GM23338 (cell line): ENCODE data around the gene ERC2. TPM values are rescaled to one million over a fixed set of nuclear protein-coding genes. Genes with fewer than 3 reads are reported as not detected.

Experiments used
- ATAC-seq: fragments of 200-7000 bp; cut with Tn5 transposase; 3 replicates; pipeline ENCODE4 v1.9.1; 2020
- DNase-seq: peaks from one replicate; pipeline ENCODE4 v3.0.0-alpha.2; 2015; ENCODE audit warnings: low spot score
- H2AFZ ChIP-seq: fragments of 200-600 bp; sonication (generic); 2 replicates; pipeline ENCODE4 v1.8.0; 2016; ENCODE audit warnings: antibody characterized with exemption, mild to moderate bottlenecking, moderate library complexity
- H3F3A ChIP-seq: fragments of 200-600 bp; sonication (generic); replicated peaks from 2 replicates; pipeline ENCODE4 v1.8.0; 2017; ENCODE audit warnings: antibody characterized with exemption, mixed run types, low read depth
- H3K27ac ChIP-seq: fragments of 200-600 bp; sonication (generic); 2 replicates; pipeline ENCODE4 v1.6.1; 2016; ENCODE audit warnings: low read depth
- H3K27me3 ChIP-seq: fragments of 200-600 bp; sonication (generic); 2 replicates; pipeline ENCODE4 v1.8.0; 2016; ENCODE audit warnings: mild to moderate bottlenecking, mixed run types, moderate library complexity; ENCODE audit not compliant: insufficient read depth
- H3K36me3 ChIP-seq: fragments of 200-600 bp; sonication (generic); 2 replicates; pipeline ENCODE4 v1.8.0; 2016; ENCODE audit warnings: mild to moderate bottlenecking; ENCODE audit not compliant: insufficient read depth
- H3K4me1 ChIP-seq: fragments of 200-600 bp; sonication (generic); 2 replicates; pipeline ENCODE4 v1.8.0; 2016; ENCODE audit warnings: mild to moderate bottlenecking, moderate library complexity; ENCODE audit not compliant: insufficient read depth
- H3K4me2 ChIP-seq: fragments of 200-600 bp; sonication (generic); 2 replicates; pipeline ENCODE4 v1.7.1; 2017; ENCODE audit warnings: mixed run types
- H3K4me3 ChIP-seq: fragments of 200-600 bp; sonication (generic); 2 replicates; pipeline ENCODE4 v1.6.1; 2016; ENCODE audit warnings: mixed run types
- H3K79me2 ChIP-seq: fragments of 200-600 bp; sonication (generic); replicated peaks from 2 replicates; pipeline ENCODE4 v1.8.0; 2017; ENCODE audit warnings: mild to moderate bottlenecking; ENCODE audit not compliant: insufficient read depth
- H3K9me2 ChIP-seq: fragments of 200-600 bp; sonication (generic); 2 replicates; pipeline ENCODE4 v1.8.0; 2017; ENCODE audit not compliant: insufficient read depth
- H4K20me1 ChIP-seq: fragments of 200-600 bp; sonication (generic); replicated peaks from 2 replicates; pipeline ENCODE4 v1.8.0; 2017; ENCODE audit warnings: mild to moderate bottlenecking; ENCODE audit not compliant: insufficient read depth
- H3K27ac Mint-ChIP-seq: 2 replicates; pipeline ENCODE4 v1.8.0; 2020; ENCODE audit warnings: inconsistent platforms, mild to moderate bottlenecking, moderate library complexity, mixed read lengths
- H3K27me3 Mint-ChIP-seq: 3 replicates; pipeline ENCODE4 v1.8.0; 2022; ENCODE audit warnings: low read depth, mild to moderate bottlenecking, moderate library complexity, mixed read lengths, inconsistent platforms; ENCODE audit not compliant: insufficient read depth, poor library complexity
- H3K36me3 Mint-ChIP-seq: 3 replicates; pipeline ENCODE4 v1.8.0; 2021; ENCODE audit warnings: low read depth, mild to moderate bottlenecking, inconsistent platforms, moderate library complexity, mixed read lengths
- H3K4me1 Mint-ChIP-seq: 3 replicates; pipeline ENCODE4 v1.8.0; 2020; ENCODE audit warnings: mild to moderate bottlenecking, inconsistent platforms, mixed read lengths
- H3K4me3 Mint-ChIP-seq: 3 replicates; pipeline ENCODE4 v1.8.0; 2021; ENCODE audit warnings: moderate library complexity, mild to moderate bottlenecking, inconsistent platforms, mixed read lengths
- H3K9me3 Mint-ChIP-seq: 3 replicates; pipeline ENCODE4 v1.8.0; 2020; ENCODE audit warnings: moderate library complexity, mild to moderate bottlenecking, inconsistent platforms, mixed read lengths
- CREB1 ChIP-seq: fragments of 250-450 bp; sonication (Bioruptor Pico); IDR thresholded peaks from 2 replicates; pipeline ENCODE4 v1.5.0; 2020; ENCODE audit warnings: low read depth, mild to moderate bottlenecking, moderate library complexity
- CTCF ChIP-seq, 2 experiments: fragments of 200-600 bp in 1 of 2; sonication (generic) in 1 of 2; conservative IDR thresholded peaks; 2 replicates each; pipeline versions ENCODE4 v1.5.1 to v1.6.1; 2016 to 2017; ENCODE audit warnings: antibody characterized with exemption in 2 of 2, low read depth in 2 of 2, mild to moderate bottlenecking in 2 of 2, moderate library complexity in 1 of 2
- ETS1 ChIP-seq: IDR thresholded peaks from 2 replicates; pipeline ENCODE4 v1.6.1; 2016; ENCODE audit warnings: antibody characterized with exemption
- EZH2 ChIP-seq: fragments of 200-600 bp; sonication (generic); IDR thresholded peaks from one replicate; pipeline ENCODE4 v1.8.0; 2017; ENCODE audit warnings: antibody characterized with exemption, mild to moderate bottlenecking, low read depth; ENCODE audit not compliant: unreplicated experiment
- EZH2phosphoT487 ChIP-seq: fragments of 200-600 bp; sonication (generic); IDR thresholded peaks from one replicate; pipeline ENCODE4 v1.8.1; 2018; ENCODE audit warnings: antibody characterized with exemption; ENCODE audit not compliant: unreplicated experiment
- JUNB ChIP-seq: IDR thresholded peaks from one replicate; pipeline ENCODE4 v1.6.1; 2016; ENCODE audit warnings: antibody characterized with exemption; ENCODE audit not compliant: unreplicated experiment
- NANOG ChIP-seq: IDR thresholded peaks from 2 replicates; pipeline ENCODE4 v1.6.1; 2016; ENCODE audit warnings: antibody characterized with exemption, borderline replicate concordance
- POLR2AphosphoS5 ChIP-seq: IDR thresholded peaks from 2 replicates; pipeline ENCODE4 v1.6.1; 2016; ENCODE audit warnings: antibody characterized with exemption, low read depth
- REST ChIP-seq: IDR thresholded peaks from one replicate; pipeline ENCODE4 v1.6.1; 2018; ENCODE audit warnings: antibody characterized with exemption; ENCODE audit not compliant: unreplicated experiment
- STAT1 ChIP-seq: IDR thresholded peaks from one replicate; pipeline ENCODE4 v1.6.1; 2016; ENCODE audit warnings: antibody characterized with exemption; ENCODE audit not compliant: unreplicated experiment
- ZNF114 ChIP-seq: fragments of 250-450 bp; sonication (Bioruptor Pico); IDR thresholded peaks from 2 replicates; pipeline ENCODE4 v1.5.0; 2020; ENCODE audit warnings: mild to moderate bottlenecking, moderate library complexity
- ZNF331 ChIP-seq: fragments of 250-450 bp; sonication (Bioruptor Pico); IDR thresholded peaks from 2 replicates; pipeline ENCODE4 v1.5.0; 2020; ENCODE audit warnings: low read depth, mild to moderate bottlenecking, moderate library complexity
- ZNF462 ChIP-seq: fragments of 250-450 bp; sonication (Bioruptor Pico); IDR thresholded peaks from 2 replicates; pipeline ENCODE4 v1.5.0; 2020; ENCODE audit warnings: mild to moderate bottlenecking, moderate library complexity
- polyA plus RNA-seq: library from polyadenylated mRNA; unstranded; fragments of >200 nt; fragmentation: Nextera tagmentation; extraction: Ambion mirVana; gene quantifications from 2 replicates; pipeline ENCODE4 v1.2.1, GENCODE V29; 2016
- total RNA-seq: library from RNA; depleted of rRNA; stranded (reverse); fragments of >200 nt; shearing (Covaris generic); gene quantifications from 2 replicates; pipeline ENCODE4 v1.2.3, GENCODE V29; 2014

The ERC2 gene
- total and polyA plus RNA-seq, 2 experiments from 2014 or later = 11.8 to 13.7 TPM

GRCh38 chr3:55624238-55624637 lies 844.0 kb downstream of the ERC2 start:
- Histone ChIP-seq H3K4me1 (peaks cover 12% of the 10 kb centered on the region), H3K27ac (no peak overlapping the region), H3K36me3 (no peaks in the 10 kb centered on the region), H3K4me3 (no peak overlapping the region), H3K27me3 (no peaks in the 10 kb centered on the region), H3K4me2 (no peak overlapping the region), H3K9me2 (peaks cover 9% of the 10 kb centered on the region), H4K20me1 (no peaks in the 10 kb centered on the region), H2AFZ (no peak overlapping the region), H3F3A (no peaks in the 10 kb centered on the region), H3K79me2 (no peaks in the 10 kb centered on the region)
- no peak overlapping the region for H3K27ac Mint-ChIP-seq
- 0 out of 3 replicates have a peak, but pooled peaks cover 6% of the 10 kb centered on the region for H3K9me3 Mint-ChIP-seq
- TF ChIP-seq POLR2AphosphoS5 = no peak
- TF ChIP-seq CREB1 (CRISPR knock-in tag) = no peak
- TF ChIP-seq NANOG = no peak
- TF ChIP-seq CTCF (conservative IDR thresholded peaks at IDR 0.05; ENCODE audit: low read depth in 2 of 2) = no peak
- no peak for TF ChIP-seq ZNF331 (CRISPR knock-in tag)
- TF ChIP-seq EZH2 = no peak
- TF ChIP-seq ZNF114 (CRISPR knock-in tag) = no peak
- no peak for TF ChIP-seq STAT1
- no peak for TF ChIP-seq JUNB
- TF ChIP-seq EZH2phosphoT487 = no peak
- TF ChIP-seq REST = no peak
- no peak for TF ChIP-seq ETS1
- no peak for TF ChIP-seq ZNF462
- DNase-seq = no peak
- no peak for ATAC-seq
- H3K36me3 Mint-ChIP-seq = peaks cover 7% of the 10 kb centered on the region
- H3K4me3 Mint-ChIP-seq = no peak overlapping the region
- peaks cover 2% of the 10 kb centered on the region for H3K27me3 Mint-ChIP-seq
- H3K4me1 Mint-ChIP-seq = peaks cover 21% of the 10 kb centered on the region
